Frontal cortex (tissue), 4 donors: ENCODE results near the gene GPR132. TPM values are rescaled to one million over a fixed set of nuclear protein-coding genes. Genes with fewer than 3 reads are reported as not detected.
A peak's percentile ranks its signal among the peaks of the same experiment; 100 is the strongest.

ENCODE experiments used
- DNase-seq, 2 donors: peaks; one replicate each; pipeline ENCODE4 v3.0.0; 2012; ENCODE audit warnings: low spot score in 2 of 2
- FAIRE-seq: peaks from 2 replicates; lab custom pipeline; 2012; peaks lifted over from hg19 to GRCh38; lab: Jason Lieb, UNC
- total RNA-seq: library from RNA; depleted of rRNA; stranded (reverse); fragments of >200 nt; gene quantifications from one replicate; pipeline ENCODE4 v1.2.3, GENCODE V29; 2014
- donor health status: control.
- donor health status: control.
- donor health status: control.

GPR132 gene
- total RNA-seq, 1 donor from 2014 or later, result 1.2 TPM

- no peak for DNase-seq
- no peak for FAIRE-seq
Observed at GRCh38 chr14:105077649-105077995, 12.4 kb upstream of the GPR132 start.

- DNase-seq, result no peak
- FAIRE-seq, result no peak
Observed at GRCh38 chr14:105076805-105077648, 11.8 kb upstream of the GPR132 start.

- DNase-seq (no peak), FAIRE-seq (no peak)
Observed at GRCh38 chr14:105076296-105076804, 11.1 kb upstream of the GPR132 start.

- peak in 1 of 2 donors; percentile 58 for DNase-seq
Observed at GRCh38 chr14:105075379-105076295, 10.4 kb upstream of the GPR132 start.

GRCh38 chr14:105074601-105075053, 9.4 kb upstream of the GPR132 start:
- no peak for FAIRE-seq
- no peak for DNase-seq

More at GRCh38 chr14:105075379-105076295, 10.4 kb upstream of the GPR132 start:
- no peak for FAIRE-seq

- no peak for FAIRE-seq
- DNase-seq, result no peak
Observed at GRCh38 chr14:105073720-105074600, 8.7 kb upstream of the GPR132 start.

GRCh38 chr14:105072892-105073719, 7.9 kb upstream of the GPR132 start:
- FAIRE-seq (no peak), DNase-seq (no peak)

GRCh38 chr14:105072381-105072861, 7.2 kb upstream of the GPR132 start:
- FAIRE-seq (no peak), DNase-seq (no peak)

- DNase-seq (no peak), FAIRE-seq (no peak)
Observed at GRCh38 chr14:105071942-105072341, 6.7 kb upstream of the GPR132 start.

- FAIRE-seq, result no peak
Observed at GRCh38 chr14:105071326-105071725, 6.1 kb upstream of the GPR132 start.

GRCh38 chr14:105070760-105071137, 5.5 kb upstream of the GPR132 start:
- no peak for DNase-seq
- FAIRE-seq, result no peak

More at GRCh38 chr14:105071326-105071725, 6.1 kb upstream of the GPR132 start:
- DNase-seq, result no peak

- FAIRE-seq (no peak), DNase-seq (no peak)
Observed at GRCh38 chr14:105069871-105070759, 4.9 kb upstream of the GPR132 start.

- no peak for DNase-seq
- no peak for FAIRE-seq
Observed at GRCh38 chr14:105069522-105069870, 4.3 kb upstream of the GPR132 start.

- DNase-seq (no peak), FAIRE-seq (no peak)
Observed at GRCh38 chr14:105068818-105069217, 3.6 kb upstream of the GPR132 start.

GRCh38 chr14:105067969-105068301, 2.7 kb upstream of the GPR132 start:
- DNase-seq (no peak), FAIRE-seq (no peak)

GRCh38 chr14:105067140-105067968, 2.1 kb upstream of the GPR132 start:
- DNase-seq, result no peak
- no peak for FAIRE-seq
